WI38 (cell line): Measurements from ENCODE around the gene BCL11B.

ENCODE experiments used
- H3K4me3 ChIP-seq: 2 replicates; pipeline ENCODE4 v1.5.1; 2011; ENCODE audit warnings: low read depth, mild to moderate bottlenecking, control low read depth, low read length
- TF ChIP-seq, protein P1 (sequence below): IDR thresholded peaks from 2 replicates; pipeline ENCODE4 v1.5.1; 2012; ENCODE audit warnings: low read depth, mild to moderate bottlenecking, control low read depth, low read length

BCL11B gene

DNA sequence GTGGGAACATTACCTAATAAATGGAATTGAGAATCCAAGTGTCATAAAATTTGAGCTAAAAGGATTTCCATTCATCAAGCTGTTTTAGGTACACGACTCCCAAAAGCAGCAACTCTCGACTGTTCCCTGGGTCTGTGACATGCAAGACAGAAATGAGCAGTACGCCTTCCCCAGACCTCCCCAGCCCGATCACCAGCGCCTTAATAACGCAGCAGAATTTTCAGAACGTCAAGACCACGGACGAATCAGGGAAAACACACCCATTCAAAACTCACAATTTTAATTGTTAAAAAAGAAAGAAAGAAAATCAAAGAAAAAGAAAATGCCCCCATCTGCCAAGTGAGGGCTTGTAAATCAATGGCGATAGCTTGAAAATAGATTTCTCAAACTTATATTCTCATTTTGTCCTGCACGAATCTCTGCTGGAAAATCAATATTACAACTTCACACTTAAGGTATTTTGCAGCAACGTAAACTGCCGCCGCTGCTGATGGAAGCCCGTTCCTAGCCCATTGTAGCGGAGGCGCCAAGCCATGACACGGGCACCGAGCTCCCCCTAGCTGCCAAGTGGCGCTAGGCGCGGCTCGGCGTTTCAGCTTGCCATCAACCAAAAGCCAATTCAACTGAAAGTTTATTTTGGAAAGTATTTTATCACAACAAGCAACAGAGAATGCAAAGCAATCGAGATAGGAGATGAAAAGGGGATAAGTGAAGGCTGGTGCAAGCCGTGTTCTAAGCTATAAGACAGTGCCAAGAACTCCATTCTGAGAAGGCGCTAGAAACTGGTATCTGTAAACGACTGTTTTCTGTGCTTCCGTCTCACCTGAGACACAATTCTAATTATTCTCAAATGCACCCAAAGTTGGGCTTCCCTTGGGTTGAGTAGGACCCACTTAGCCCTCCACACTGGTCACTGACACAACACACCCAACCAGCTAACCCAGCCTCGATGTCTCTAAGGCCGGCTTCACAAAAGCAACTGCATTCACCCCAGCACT, 5.5 kb downstream of the BCL11B start:
- no peak overlapping the region for H3K4me3 ChIP-seq
- TF ChIP-seq, protein P1, sequence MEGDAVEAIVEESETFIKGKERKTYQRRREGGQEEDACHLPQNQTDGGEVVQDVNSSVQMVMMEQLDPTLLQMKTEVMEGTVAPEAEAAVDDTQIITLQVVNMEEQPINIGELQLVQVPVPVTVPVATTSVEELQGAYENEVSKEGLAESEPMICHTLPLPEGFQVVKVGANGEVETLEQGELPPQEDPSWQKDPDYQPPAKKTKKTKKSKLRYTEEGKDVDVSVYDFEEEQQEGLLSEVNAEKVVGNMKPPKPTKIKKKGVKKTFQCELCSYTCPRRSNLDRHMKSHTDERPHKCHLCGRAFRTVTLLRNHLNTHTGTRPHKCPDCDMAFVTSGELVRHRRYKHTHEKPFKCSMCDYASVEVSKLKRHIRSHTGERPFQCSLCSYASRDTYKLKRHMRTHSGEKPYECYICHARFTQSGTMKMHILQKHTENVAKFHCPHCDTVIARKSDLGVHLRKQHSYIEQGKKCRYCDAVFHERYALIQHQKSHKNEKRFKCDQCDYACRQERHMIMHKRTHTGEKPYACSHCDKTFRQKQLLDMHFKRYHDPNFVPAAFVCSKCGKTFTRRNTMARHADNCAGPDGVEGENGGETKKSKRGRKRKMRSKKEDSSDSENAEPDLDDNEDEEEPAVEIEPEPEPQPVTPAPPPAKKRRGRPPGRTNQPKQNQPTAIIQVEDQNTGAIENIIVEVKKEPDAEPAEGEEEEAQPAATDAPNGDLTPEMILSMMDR = peak; percentile 99

DNA sequence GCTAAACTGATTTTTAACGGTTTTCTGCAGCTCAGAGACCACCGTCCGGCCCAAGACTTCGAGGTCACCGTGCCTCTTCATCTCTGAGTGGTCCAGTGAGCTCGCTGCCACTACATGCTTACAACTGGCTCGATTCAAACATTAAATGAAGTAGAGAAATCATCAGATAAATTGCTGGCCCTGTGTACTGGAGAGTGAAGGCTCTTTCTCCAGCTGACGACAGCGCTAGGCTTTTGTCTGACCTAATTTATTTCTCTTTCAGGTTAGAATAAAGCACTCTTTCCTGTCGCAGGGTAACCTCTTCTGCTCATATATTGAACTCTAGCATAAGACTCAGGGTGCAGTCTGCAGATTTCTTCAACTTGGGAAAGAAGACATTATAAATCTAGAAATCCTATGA, 6.4 kb downstream of the BCL11B start:
- no peak overlapping the region for H3K4me3 ChIP-seq
- TF ChIP-seq, protein P1 = no peak

DNA sequence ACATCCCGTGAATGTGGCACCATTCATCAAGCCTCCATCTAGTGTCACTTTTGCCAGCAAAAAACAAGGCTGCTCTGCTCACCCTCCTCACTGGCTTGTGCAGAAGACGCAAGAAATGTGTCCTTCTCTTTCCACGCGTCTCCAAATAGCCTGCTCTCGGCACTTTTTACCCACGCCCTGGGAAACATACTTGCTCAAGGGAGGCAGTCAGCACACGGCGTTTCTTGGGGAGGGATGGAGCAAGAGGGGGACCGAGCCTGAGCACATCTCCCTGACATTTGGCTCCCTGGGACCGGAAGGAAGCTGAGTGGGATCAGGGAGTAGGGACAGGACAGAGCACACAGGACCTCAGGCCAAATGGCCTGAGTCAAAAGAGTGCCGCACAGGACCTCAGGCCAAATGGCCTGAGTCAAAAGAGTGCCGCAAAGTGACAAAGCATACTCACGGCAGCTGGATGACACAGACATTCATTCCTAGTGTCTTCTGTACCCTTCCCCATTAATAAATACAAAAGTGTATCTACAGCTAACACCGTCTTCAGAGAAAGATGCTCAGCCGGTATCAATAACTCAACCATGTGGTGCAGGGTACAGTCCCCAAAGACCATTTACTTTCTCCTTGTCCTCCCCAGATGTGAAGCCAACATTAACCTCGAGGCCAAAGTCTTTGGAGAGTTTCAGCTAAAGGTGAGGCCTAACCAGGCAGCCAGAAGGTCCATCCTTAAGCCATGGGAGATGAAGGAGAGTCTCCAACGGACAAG, 7.1 kb downstream of the BCL11B start:
- TF ChIP-seq, protein P1 = no peak
- no peak overlapping the region for H3K4me3 ChIP-seq

DNA sequence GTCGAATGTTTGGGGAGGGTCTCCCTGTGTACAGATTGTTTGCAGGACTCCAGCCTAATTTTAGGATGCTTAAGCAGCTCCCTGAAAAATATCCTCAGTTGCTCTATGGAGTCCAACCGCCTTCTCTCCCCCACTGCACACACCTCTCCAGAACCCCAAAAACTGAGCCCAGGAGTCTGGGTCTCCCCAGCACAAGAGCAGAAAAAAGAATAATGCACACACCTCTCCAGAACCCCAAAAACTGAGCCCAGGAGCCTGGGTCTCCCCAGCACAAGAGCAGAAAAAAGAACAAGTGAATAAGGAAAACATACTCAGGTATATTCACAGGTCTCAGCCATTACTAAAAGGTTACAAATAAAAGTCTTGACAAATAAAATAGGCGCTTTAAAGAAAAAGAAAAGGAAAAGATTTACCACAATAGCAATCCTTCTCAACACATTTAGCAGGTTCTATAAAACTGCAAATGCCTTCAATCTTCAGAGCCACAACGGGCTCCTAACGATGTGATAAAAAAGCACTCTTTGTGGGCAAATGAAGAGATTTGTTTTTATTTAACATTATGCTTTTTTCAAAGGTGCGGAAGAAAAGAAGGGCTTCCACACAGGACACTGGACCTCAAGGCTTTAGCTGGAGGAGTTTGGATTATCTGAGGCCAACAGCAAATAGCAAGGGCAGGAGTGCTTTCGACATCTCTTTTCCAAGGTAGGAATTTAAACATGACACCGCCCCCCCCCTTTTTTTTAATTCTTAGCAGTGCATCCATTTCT, 8.2 kb downstream of the BCL11B start:
- TF ChIP-seq, protein P1 = no peak
- H3K4me3 ChIP-seq = no peak overlapping the region

- H3K4me3 ChIP-seq = no peak overlapping the region
- TF ChIP-seq, protein P1 = no peak
Measured at GRCh38 chr14:99262977-99263448, 9.0 kb downstream of the BCL11B start.

GRCh38 chr14:99261912-99262787, 9.8 kb downstream of the BCL11B start:
- no peak overlapping the region for H3K4me3 ChIP-seq
- TF ChIP-seq, protein P1 = no peak
